OCI-LY7 (cell line): ENCODE data around the gene KRTAP6-3.

Source experiments
- EZH2phosphoT487 ChIP-seq: fragments of 200-600 bp; sonication (generic); IDR thresholded peaks from 2 replicates; pipeline ENCODE4 v1.6.1; 2018; ENCODE audit warnings: low read depth, borderline replicate concordance, mild to moderate bottlenecking, mixed run types, antibody characterized with exemption, low read length, moderate library complexity, mixed read lengths
- TF ChIP-seq, protein P1 (sequence below): fragments of 200-600 bp; sonication (generic); conservative IDR thresholded peaks from 2 replicates; pipeline ENCODE4 v1.5.1; 2014; ENCODE audit warnings: mild to moderate bottlenecking, antibody characterized with exemption, low read length, moderate library complexity, mixed read lengths

DNA sequence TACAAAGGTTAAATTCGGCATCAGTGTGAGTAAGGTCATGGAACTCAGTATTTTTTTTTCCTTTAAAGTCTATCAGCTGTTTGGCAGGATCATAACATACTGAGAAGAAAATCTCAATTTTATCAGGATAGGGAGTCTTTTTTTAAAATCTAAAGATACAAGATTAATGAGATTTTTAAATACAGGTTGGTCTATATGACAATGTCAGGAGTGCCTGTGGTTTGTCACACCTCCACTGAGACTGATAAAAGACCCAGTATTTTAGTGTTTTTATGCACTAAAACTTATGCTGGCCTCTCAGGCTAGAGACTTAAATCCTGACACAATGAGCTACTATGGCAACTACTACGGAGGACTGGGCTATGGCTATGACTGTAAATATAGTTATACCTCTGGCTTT is 50.3 kb downstream of the KRTAP6-3 start, which contains the start of gene KRTAP20-3:
- TF ChIP-seq, protein P1, sequence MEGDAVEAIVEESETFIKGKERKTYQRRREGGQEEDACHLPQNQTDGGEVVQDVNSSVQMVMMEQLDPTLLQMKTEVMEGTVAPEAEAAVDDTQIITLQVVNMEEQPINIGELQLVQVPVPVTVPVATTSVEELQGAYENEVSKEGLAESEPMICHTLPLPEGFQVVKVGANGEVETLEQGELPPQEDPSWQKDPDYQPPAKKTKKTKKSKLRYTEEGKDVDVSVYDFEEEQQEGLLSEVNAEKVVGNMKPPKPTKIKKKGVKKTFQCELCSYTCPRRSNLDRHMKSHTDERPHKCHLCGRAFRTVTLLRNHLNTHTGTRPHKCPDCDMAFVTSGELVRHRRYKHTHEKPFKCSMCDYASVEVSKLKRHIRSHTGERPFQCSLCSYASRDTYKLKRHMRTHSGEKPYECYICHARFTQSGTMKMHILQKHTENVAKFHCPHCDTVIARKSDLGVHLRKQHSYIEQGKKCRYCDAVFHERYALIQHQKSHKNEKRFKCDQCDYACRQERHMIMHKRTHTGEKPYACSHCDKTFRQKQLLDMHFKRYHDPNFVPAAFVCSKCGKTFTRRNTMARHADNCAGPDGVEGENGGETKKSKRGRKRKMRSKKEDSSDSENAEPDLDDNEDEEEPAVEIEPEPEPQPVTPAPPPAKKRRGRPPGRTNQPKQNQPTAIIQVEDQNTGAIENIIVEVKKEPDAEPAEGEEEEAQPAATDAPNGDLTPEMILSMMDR: no peak
- no peak for TF ChIP-seq EZH2phosphoT487
